HG03103 (cell line): Measurements from ENCODE around the gene LEPR.
A peak's percentile ranks its signal among the peaks of the same experiment; 100 is the strongest.
"Not testable (repeated sequence)": the region's sequence is repeated elsewhere in the genome, so short reads cannot be mapped to it uniquely, and the experiment has no call there.

Source experiments
- ATAC-seq: cut with Tn5 transposase; IDR thresholded peaks from one replicate; pipeline ENCODE4 v1.9.1; 2021; ENCODE audit warnings: low read depth; ENCODE audit not compliant: unreplicated experiment

The LEPR gene

DNA sequence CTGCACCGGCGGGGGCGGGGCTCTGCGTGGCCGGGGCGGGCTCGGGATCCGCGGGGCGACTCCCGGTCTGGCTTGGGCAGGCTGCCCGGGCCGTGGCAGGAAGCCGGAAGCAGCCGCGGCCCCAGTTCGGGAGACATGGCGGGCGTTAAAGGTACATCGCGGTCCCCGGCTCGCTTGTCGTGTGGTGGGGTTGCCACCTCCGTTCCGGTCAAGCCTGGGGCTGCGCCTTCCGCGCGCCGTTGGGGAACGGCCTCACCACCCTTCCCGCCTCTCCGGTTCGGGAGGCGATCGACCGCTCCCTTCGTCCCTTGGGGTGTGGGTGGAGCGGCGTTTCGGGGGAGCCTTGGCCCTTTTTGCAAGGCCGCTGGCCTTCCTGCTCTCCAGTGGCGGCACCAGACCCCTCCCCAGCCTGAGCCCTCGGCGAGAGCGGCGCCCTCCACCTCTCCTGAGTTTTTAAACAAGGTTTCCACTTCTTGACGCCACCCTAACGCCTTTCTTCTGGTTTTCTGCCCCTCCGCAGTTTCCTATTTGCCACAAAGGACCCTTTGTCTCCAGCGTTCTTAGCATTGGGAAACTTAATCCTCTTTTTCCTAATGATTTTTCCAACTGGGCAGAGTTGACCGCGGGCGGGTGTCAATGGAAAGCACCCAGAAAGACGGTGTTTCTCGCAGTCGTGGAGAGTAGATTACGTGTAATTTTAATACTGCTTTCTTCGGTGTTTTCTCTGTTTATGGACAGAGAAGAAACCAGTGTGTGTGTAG, at the start of gene LEPR, which contains the start of gene LEPROT:
Gene LEPR, plus strand, starts transcription at position 79 of the 761 bp plus-strand sequence. CDS start 144,898 bp downstream, outside the sequence.
Gene LEPROT, plus strand, starts transcription at position 79 of the 761 bp plus-strand sequence. Its CDS starts 57 bp downstream, at position 136.
- peak; percentile 1 for ATAC-seq

GRCh38 chr1:65371544-65371943, 48.9 kb upstream of the LEPR start:
- ATAC-seq, result no peak

DNA sequence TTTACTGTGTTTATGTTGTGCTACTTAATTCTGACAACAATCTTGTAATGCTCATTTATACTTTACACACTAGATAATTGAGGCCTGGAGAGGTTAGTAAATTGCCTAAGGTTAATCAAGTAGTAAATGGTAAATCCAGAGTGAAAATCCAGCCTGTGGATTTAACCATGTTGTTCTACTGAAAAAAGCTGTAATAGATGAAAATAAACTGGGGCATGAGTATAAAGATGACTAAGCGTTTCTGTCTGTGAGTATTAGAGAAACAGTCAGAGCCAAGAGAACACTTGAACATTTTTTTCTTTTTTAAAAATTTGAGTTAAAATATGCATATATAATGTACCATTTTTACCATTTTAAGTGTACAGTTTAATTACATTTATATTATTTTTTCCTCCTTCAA, 47.9 kb upstream of the LEPR start:
- no peak for ATAC-seq

- ATAC-seq, result no peak
Measured at GRCh38 chr1:65377496-65378246, 42.8 kb upstream of the LEPR start.

- ATAC-seq, result no peak
Measured at GRCh38 chr1:65378247-65378946, 42.1 kb upstream of the LEPR start.

- not testable (repeated sequence) for ATAC-seq
Measured at GRCh38 chr1:65384426-65384825, 36.0 kb upstream of the LEPR start.

GRCh38 chr1:65386439-65386838, 34.0 kb upstream of the LEPR start:
- no peak for ATAC-seq

DNA sequence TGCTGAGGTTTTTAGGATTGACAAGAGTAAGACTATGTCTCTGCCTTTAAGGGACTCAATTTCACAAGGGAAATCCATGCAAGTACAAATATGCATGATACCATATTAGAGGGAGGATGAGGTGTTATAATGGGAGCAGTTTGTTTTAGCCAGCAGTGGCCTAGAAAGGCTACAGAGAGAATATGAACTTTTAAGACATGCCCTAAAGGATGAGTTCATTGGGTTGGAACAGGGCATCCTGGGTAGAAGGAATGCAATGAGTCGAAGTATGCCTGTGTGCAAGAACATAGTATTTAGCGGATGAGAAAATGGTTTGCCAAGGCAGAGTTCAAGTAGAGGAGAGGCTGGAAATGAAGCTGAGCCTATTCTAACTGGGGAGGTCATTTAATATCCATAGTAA, 32.6 kb upstream of the LEPR start:
- no peak for ATAC-seq

- no peak for ATAC-seq
Measured at GRCh38 chr1:65388908-65389695, 31.4 kb upstream of the LEPR start.

DNA sequence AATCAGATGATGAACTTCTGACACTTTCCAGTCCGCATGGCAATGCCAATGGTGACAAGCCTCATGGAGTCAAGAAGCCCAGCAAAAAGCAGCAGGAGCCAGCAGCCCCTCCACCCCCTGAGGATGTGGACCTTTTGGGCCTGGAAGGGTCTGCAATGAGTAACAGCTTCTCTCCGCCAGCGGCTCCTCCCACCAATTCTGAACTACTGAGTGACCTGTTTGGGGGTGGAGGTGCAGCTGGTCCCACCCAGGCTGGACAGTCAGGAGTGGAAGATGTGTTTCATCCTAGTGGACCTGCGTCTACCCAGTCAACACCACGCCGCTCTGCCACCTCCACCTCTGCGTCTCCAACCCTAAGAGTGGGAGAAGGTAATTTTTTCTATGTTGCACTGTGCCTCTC, 28.0 kb upstream of the LEPR start:
- ATAC-seq, result no peak

DNA sequence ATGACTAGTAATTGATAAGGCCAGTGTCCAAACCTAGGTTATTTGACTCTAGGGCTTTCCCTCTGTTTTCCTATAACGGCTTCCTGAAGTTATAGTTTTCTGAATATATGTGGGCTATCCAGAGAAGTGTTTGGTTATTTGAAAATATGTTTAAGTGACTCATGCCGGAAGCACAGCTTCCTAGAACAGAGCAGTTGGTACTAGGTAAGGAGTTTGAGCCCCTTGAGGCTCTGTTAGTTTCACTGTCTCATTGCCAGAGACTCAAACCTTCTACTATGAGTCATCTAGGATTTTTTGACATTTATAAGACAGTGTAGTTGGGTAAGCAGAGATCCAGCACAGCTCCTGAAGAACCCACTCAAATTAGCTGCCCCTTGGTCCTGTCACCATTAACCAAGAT, 27.1 kb upstream of the LEPR start:
- peak; percentile 94 for ATAC-seq

DNA sequence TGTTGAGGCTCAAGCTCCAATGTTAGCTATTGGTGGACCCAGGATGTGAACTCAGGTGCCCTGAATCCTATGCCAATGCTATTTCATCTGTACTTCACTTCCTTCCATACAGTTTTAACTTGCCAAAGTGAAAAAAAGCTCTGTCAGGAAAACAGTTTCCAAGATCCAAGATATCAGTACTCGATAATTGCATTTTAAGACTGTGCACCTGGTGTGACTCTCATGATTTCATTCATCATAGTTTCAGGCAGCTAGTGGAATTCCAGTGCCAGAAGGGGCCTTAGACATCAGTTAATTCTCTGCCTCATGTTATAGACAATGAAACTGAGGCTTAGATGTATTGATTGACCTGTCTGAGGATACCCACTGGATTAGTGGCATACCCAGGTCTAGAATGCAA, 26.5 kb upstream of the LEPR start:
- peak; percentile 18 for ATAC-seq

DNA sequence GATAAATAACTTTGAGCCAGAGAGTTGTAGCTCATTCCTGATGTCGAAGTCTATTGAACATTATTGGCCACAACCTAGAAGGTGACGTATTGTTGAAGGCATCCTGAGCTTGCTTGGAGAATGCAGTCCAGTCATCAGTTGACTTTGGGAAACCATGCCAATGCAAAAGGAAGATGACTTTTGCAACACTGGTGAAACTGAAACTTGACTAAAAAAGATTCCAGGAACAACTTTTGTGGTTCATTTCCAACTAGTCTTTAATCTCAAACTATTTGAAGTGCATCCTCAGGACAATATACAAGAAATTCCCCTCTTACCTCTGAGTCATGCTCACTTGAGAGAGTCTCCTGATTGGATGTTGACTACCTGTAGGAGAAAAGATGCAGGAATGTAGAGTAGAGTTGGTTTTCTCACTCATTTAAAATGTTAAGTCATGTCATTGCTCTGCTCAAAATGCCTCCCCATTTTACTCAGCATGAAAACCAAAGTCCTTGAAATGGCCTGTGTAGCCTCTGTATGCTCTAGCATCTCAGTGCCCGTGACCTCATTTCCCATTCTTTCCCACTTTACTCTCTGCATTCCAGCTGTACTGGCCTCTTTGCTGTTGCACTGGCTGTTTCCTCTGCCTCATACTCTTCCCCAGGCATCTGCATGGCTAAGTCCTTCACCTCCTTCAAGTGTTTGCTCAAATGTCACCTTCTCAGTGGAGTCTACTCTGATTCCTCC, 24.4 kb upstream of the LEPR start:
- ATAC-seq, result no peak

DNA sequence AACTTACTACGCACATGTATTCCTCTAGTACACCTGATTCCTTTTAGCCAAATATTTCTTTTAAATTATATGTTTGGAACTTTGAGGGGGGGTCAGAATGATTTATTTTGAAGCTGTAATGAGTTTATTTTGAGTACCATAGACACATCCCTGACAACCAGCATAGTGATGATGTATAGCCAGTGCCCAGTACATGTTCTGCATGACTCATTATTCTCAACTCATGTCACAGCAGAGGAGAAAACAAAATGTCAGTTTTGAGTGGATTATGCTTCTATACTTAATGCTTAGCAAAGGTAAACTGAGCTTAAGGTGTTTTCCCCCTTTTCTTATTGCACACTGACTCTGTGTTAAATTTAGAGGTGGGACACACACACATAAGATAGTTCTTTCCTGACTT, 22.4 kb upstream of the LEPR start:
- ATAC-seq, result no peak

DNA sequence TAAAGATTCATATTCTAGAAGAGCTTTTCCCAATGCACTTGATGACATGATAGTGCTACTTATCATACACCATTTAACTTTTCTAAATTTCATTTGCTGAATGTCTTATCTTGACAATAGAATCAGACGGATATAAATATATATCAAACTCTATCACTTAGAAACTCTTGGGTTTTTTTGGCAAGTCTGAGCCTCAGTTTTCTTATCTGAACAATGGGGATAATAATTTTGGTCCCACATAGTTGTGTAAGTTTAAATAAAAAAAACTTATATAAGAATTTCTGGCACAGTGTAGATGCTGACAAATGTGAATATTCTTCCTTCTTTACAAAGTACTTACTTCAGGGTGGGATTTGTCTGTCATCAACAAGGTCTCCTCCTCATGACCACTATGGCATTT, 21.5 kb upstream of the LEPR start:
- ATAC-seq, result no peak

GRCh38 chr1:65401612-65402011, 18.9 kb upstream of the LEPR start:
- ATAC-seq, result no peak

DNA sequence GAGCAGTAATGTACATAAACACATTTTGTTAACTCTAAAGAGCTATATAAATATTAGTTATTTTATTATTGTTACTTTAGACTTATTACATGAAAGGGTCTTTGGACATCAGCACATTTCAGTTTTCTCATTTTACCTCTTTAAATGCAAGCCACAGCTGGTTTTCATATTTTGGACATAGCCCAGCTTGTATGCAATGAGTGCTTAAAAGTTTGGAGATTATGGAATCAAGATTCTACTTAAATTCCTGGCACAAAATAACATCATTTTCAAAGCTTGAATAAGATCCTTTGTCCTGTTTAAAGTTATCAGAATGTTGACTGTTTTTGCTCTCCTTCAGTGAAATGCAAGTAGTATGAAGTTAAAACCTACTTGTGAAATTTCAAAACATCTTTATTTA, 15.5 kb upstream of the LEPR start:
- no peak for ATAC-seq

DNA sequence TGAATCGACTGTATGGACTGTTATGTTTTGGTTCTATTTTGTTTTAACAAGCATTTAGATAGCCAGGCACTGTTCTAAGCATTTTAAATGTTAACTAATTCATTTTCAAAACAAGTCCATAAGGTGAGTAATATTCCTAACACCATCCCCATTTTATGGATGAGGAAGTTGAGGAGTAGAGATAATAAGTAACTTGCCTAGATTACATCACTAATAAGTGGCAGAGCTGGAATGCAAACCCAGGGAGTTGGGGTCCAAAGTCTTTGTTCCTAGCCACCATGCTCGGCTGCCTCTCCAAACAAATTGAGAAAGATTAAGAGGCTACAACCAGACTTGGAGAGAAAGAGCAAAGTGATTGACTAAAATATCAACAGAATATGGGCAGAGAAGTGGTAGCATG, 12.6 kb upstream of the LEPR start:
- ATAC-seq, result no peak

DNA sequence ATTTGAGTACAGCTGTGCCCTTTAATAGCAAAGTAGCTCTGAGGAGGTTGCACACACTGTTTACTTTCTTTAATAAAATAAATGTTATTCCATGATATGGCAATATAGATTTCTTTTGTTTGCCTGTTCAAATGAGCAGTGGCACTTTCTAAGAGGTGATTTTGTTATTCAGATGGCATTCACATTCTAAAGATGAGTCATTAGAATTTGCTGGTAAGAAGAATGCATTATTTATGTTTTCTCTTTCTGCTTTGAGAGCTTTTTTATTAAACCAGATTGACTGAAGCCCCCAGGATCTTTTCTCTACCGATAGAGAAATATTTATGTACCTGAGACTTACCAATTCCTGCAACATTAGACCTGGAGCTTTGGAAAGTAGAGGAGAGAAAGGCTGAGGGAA, 11.2 kb upstream of the LEPR start:
- no peak for ATAC-seq

DNA sequence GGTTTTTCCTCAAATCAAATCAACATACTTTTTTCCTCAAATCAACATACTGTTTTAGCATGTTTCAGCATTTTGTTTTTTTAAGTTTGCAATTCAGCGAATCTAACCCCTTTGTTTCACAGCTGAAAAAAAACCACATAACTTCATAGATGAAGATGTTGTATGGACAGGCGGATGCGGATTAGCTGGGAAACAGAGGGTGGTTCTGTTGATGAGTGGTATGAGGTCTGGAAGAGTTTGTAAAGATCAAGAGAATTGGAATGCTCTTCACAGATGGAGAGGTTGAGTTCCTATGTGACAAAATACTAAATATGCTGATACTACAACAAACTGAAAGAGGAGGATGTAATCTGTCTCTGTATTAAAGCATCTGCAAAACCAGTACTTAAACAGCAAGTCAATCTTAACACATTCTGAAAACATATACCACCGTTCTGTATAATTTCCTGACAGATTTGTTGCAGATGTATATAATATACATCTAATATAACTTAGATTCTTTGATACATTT, 10.6 kb upstream of the LEPR start:
- ATAC-seq, result no peak
